AG09319 (cell line): ENCODE data around the gene GTF3C1.
A peak's percentile ranks its signal among the peaks of the same experiment; 100 is the strongest.

Source experiments
- DNase-seq: peaks from one replicate; pipeline ENCODE4 v3.0.0-alpha.2; 2010; ENCODE audit warnings: low read depth; ENCODE audit errors: extremely low read depth
- CTCF ChIP-seq: IDR thresholded peaks from 2 replicates; pipeline ENCODE4 v1.5.1; 2011; ENCODE audit warnings: low read depth, mild to moderate bottlenecking, inconsistent platforms, low read length, moderate library complexity

Gene GTF3C1

GRCh38 chr16:27480761-27481160 lies 69.0 kb downstream of the GTF3C1 start:
- no peak for DNase-seq
- no peak for TF ChIP-seq CTCF

- no peak for DNase-seq
- TF ChIP-seq CTCF = no peak
These were observed 73.5 kb downstream of the GTF3C1 start for GRCh38 chr16:27476240-27476639.

- TF ChIP-seq CTCF = no peak
- peak; percentile 45 for DNase-seq
These were observed 74.2 kb downstream of the GTF3C1 start for GRCh38 chr16:27475561-27475960.

- no peak for TF ChIP-seq CTCF
- DNase-seq = no peak
These were observed 74.8 kb downstream of the GTF3C1 start for GRCh38 chr16:27474921-27475320.

- no peak for DNase-seq
- no peak for TF ChIP-seq CTCF
These were observed 75.7 kb downstream of the GTF3C1 start for GRCh38 chr16:27474041-27474440.

GRCh38 chr16:27473101-27473900 lies 76.4 kb downstream of the GTF3C1 start:
- TF ChIP-seq CTCF = no peak
- DNase-seq = no peak

GRCh38 chr16:27472091-27473020 lies 77.4 kb downstream of the GTF3C1 start:
- no peak for TF ChIP-seq CTCF
- no peak for DNase-seq
